COLO668 (cell line): ENCODE measurements around the gene LIN7A.

Experiments
- DNase-seq: peaks from one replicate; lab custom pipeline; 2025; ENCODE audit not compliant: unreplicated experiment; lab: John Stamatoyannopoulos, UW

Gene LIN7A

GRCh38 chr12:80937391-80938238 lies at the start of gene LIN7A:
Gene LIN7A, minus strand, starts transcription at chr12:80937934. Its CDS starts 212 bp downstream, at chr12:80937722.
- DNase-seq: peak; percentile 77

DNA sequence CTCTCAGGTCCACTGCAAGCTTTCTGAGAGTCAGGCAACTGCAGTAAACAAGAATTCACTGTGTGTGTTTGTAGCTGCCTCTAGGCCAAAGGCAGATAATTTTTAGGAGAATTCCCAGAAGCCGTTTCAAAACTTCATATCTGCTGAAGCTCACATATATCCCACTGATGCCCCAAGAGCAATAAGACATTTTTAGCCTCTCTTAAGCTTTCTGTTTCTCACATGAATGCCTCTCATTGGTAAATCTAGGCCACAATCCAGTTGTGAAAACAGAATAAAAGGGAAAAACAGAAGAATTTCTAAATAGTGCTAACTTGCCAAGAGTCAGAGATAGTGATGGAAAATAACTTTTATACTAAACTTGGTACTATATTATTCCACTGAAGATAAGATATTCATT lies 48.5 kb upstream of the LIN7A start:
- no peak for DNase-seq

DNA sequence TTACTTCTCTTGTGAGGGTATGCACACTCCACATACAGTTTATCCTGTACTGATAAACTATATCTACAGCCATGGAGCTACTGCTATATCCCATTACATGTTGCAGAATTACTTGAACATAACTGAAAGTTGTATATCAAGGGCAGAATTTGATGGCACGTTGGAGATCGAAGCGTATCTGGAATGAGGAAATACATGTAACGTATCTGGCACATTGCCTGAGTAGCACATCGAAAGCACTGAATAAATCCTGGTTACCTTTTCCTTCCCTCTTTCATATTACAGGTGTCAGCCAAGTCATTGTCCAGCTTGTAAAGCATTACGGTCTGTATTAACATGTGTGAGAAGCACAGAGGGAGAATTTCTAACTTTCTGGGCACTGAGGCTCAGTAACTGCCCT lies 42.1 kb upstream of the LIN7A start:
- DNase-seq: no peak

- no peak for DNase-seq
Observed at GRCh38 chr12:80979251-80979650, 41.5 kb upstream of the LIN7A start.

DNA sequence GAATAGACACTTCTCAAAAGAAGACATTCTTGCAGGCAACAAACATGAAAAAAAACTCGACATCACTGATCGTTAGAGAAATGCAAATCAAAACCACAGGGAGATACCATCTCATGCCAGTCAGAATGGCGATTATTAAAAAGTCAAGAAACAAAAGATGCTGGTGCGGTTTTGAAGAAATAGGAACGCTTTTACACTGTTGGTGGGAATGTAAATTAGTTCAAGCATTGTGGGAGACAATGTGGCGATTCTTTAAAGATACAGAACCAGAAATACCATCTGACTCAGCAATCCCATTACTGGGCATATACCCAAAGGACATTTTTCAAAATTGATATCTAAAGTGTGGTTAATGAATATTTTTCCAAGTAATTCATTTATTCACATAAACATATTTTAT lies 39.6 kb upstream of the LIN7A start:
- DNase-seq: no peak

- DNase-seq: no peak
Observed at GRCh38 chr12:80968326-80968725, 30.6 kb upstream of the LIN7A start.

DNA sequence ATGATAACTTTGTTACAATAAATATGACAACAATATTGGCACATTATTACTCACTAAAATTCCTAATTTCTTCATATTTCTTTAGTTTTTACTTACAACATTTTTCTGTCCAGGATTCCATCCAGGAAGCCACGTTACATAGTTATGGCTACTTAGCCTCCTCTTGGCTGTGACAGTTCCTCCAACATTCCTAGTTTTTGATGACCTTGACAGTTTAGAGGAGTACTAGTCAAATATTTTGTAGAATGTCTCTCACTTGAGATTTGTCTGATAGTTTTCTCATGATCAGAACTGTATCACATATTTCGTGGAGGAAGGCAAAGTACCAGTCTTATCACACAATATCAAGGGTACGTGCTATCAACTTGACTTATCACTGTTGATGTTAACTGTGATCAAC lies 29.8 kb upstream of the LIN7A start:
- DNase-seq: no peak

- DNase-seq: no peak
Observed at GRCh38 chr12:80966001-80966400, 28.3 kb upstream of the LIN7A start.

- no peak for DNase-seq
Observed at GRCh38 chr12:80958162-80958561, 20.4 kb upstream of the LIN7A start.

DNA sequence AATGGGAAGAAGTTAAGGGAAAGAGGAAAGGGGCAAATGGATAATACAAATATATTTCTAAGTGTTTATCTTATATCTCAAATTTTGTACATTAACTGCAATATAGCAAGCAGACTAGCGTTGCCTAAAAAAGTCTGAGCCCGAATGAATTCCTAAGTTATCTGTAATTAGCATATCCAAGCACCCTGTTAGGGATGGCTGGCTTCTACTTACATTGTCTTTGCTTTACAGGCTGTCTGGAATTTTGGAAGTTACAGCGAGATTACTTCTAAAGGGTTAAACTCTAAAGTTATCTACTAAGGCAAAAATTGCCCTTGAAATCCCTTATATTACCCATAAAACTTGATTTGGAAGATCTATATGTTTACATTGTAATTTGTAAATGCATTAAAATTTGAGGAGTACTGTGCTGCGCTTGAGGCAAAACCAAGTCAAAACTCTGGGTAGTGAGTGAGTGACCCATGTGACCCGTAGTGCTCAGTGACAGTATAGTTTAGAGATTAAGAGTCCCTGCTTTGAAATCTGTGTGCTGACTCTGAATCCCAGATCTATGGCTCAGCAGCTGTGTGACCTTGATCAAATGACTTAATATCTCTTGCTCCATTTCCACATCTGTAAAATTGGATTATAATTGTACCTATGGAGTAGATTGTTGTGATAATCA lies 17.3 kb upstream of the LIN7A start:
- no peak for DNase-seq

- DNase-seq: no peak
Observed at GRCh38 chr12:80952443-80952842, 14.7 kb upstream of the LIN7A start.

- no peak for DNase-seq
Observed at GRCh38 chr12:80946591-80946990, 8.9 kb upstream of the LIN7A start.

GRCh38 chr12:80943338-80943737 lies 5.6 kb upstream of the LIN7A start:
- DNase-seq: no peak

DNA sequence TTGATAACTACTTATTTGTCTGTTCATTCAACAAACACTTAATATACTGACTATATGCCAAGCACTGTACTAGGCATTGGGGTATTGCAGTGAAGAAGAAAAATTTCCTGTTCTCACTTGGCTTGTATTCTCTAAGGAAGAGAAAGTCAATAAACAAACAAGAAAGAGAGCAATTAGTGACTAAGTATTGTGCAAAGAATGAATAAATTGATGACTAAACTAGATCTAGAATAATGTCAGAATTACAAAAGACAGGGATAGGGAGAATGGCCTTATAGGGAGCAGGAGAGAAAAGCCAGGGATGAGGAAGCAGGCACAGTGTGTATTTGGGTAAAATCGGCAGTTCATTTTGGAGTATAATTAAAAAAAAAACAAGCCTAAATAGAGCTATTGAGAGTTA lies 4.2 kb upstream of the LIN7A start:
- DNase-seq: no peak

DNA sequence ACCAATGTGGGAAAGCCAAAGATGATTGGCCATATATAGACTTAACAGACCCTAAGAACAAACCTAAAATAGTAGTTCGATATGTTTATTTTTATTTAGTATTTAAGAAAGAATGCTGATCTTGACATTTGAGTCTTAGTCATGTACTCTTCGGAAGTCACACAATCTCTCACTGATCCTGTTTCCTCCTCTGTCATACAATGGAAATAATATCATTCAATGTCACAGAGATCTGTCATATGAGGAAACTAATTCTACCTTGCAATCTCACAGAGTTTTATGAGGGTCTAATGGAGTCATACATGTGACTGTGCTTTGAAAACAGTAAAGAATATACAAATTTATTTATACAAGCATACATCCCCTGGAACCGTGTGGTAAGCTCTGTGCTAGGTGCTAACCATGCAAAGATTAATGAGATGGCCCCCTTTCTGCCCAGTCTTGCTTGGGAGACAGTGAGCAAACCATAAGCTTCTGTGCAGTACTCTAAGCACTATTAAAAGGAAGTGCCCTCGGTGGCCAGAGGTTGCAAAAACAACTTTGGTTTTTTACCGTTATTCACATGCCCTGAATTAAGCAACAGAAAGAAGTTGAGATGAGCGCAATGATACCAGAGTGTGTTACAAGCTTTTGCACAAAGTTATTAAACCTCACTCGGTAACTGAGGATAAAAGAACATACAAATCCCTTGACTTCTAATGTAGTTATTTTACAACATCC lies 1.7 kb upstream of the LIN7A start:
- DNase-seq: no peak

DNA sequence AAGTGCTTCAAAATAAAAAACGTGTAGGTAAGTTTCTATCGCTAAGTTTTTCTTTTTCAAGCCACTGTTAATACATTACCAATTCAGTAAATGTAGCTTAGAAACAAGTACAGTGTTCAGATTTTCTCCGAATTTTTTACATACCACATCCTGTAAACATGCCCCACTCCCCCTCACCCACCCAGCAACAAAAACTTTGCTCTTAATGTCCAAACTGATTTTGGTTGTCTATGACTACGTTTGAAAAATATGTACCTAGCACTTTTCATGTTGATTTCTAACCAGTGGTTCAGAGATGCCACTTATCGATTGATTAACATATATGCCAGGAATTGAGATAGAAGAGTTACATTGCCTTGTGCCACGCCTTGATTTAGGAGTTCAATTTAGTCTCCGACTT lies 663 bp upstream of the LIN7A start:
- DNase-seq: no peak

- DNase-seq: peak; percentile 91
Observed at GRCh38 chr12:80936642-80937390, 918 bp downstream of the LIN7A start.

DNA sequence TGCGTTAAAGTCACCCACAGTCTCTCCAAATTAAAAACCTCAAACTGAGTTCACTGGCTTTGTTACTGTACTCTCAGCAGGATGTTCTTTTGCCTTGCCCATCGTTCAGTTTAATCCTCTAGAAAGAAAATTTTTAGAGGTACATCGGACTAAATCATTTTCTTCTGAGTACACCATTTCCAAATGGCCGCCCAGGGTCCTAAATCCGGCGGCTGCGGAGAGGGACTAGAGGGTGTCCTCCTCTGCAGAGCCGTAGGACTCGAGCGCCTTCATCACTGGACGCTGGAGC lies 1.4 kb downstream of the LIN7A start:
- peak; percentile 91 for DNase-seq

- no peak for DNase-seq
Observed at GRCh38 chr12:80935111-80935510, 2.6 kb downstream of the LIN7A start.

- no peak for DNase-seq
Observed at GRCh38 chr12:80925983-80926382, 11.8 kb downstream of the LIN7A start.

DNA sequence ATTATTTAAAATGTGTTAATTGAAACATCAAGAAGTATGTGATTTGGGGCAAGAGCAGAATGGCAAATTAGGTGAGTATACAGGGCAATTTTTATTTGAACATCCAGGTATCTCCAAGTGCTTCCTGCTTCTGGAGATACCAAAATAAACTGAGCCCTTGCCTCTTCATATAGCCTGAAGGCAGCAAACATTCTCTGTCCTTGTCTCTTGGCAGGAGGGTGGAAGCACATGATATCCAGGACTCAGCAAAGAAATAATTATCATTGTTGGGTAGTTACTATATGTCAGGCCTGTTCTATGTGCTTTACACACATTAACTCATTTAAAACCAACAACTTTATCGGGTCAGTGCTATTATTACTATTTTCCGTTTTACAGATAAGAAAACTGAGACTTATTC lies 12.5 kb downstream of the LIN7A start:
- DNase-seq: no peak
